Epidermal melanocyte (primary cell): Measurements from ENCODE around the gene MROH2A.
"Not testable (repeated sequence)": the region's sequence is repeated elsewhere in the genome, so short reads cannot be mapped to it uniquely, and the experiment has no call there.

Source experiments
- DNase-seq: peaks from one replicate; pipeline ENCODE4 v3.0.0; 2011; ENCODE audit warnings: low spot score; ENCODE audit not compliant: insufficient read length

The MROH2A gene, protein sequence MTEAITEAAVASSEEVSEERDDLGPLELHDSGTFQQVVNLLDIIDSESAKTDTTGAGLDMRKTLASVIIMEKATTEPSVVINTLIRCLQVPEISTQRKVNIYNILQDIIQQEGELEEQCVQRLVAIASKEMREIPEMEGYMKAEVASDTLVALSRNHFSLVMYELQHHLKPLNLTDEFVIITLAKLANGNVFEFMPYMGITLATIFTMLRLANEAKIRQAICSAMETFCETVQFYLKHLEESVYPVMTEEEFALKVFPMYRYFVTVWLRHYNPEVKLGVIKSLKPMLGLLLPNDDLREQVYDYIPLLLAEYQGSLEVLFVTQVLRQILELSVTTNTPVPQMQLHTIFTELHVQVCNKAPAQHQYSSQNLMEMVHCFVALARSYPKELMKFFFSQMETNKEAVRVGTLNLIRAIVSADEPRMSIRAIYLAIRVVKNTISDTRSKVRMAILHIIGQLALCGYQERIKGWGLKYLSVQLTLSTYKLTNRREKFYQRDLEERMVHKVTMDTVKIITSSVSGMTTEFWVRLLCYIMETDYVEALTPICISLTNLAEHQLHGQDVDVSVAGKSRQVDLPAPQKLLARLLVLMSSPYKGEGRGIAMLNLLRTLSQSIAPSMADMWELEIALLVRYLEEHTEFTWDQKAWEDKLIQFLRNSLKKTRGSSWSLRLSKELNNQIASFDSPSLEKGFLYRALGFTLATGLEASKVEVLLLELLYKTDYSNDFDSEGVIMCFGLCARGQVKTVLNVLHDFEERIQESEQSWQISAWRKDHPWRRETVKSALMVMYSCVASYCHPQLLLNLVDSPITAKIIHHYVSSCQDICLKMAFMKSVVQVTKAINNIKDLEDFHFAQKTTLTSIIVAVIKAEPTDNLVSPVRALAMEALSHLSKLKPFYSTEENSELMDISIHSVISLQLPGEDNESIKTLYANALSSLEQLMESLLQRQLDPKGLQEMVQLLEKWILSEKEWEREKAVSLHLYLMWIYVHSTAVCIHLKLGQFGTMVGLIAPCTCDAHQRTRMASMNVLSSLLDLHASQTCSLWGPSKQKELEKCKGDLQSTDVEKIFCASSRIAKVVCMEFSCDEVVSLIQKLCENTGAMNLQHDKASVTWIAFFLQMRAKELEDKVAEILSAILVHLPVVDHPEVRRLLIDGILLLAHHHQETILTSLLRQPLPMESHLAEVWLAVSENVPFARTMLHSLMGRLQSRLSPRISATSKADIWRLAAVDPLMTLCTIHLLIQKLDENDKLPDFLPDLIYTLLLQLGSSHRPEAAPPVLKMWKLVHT (N-terminal part only)

DNA sequence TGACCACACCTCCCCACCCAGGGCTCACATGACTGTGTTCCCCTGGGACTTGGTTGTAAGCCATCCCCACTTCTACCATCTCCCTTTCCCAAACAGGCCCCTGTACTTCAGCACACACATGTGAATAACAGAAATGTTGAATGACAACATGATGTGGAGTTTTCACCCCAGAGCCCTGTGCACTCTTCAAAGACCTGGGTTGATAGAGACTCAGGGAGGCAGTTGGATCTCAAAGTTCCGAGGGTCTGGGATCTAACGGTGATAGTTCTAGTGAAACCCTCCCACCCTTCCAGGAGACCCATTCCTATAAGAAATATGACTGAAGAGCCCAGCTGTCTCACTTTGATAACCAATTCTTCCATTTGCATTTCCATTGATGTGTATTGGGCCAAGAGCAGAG, at the start of gene MROH2A:
MROH2A (plus strand) TSS at position 301 of the 400 bp plus-strand sequence. CDS start 1,029 bp downstream, outside the sequence.
- DNase-seq = no peak

DNA sequence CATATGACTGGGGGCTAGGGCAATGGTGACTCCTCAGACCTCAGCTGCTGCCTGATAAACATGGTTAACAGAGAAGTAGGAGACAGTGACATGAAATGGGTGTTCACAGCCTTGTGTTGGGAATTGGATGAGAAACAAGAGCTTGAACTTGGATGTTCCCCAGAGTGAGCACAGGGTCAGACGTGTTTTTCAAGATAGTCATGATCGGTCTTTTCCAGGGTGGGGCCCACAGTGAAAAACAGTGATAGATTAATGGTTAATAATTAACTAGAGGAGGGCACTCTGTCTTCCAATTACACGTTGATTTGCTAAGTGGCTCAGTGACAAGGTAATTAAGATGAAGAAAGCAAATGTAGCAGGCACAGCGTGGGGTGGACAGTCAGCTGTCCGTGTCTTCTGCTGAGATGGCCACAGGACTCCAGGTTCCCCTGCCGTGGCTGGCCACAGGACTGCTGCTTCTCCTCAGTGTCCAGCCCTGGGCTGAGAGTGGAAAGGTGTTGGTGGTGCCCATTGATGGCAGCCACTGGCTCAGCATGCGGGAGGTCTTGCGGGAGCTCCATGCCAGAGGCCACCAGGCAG, 49.3 kb upstream of the MROH2A start, which contains the start of gene UGT1A3:
UGT1A3 (plus strand) TSS at position 320 of the 579 bp plus-strand sequence; CDS start at position 405, 85 bp downstream.
- DNase-seq = no peak

DNA sequence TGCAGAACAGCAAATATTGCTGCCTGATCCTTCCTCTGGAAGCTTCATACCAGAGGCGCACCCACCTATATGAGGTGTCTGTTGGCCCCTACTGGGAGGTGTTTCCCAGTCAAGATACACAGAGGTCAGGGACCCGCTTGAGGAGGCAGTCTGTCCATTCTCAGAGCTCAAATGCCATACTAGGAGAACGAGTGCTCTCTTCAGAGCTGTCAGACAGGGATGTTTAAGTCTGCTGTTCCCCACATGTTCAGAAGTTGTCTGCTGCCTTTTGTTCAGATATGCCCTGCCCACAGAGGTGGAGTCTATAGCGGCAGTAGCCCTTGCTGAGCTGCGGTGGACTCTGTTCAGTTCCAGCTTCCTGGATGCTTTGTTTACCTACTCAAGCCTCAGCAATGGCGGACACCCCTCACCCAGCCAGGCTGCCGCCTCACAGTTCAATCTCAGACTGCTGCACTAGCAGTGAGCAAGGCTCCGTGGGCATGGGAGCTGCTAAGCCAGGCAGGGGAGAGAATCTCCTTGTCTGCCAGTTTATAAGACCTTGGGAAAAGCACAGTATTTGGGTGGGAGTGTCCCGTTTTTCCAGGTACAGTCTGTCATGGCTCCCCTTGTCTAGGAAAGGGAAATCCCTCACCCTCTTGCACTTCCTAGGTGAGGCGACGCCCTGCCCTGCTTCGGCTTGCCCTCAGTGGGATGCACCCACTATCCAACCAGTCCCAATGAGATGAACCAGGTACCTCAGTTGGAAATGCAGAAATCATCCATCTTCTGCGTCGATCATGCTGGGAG, 41.1 kb upstream of the MROH2A start:
- not testable (repeated sequence) for DNase-seq

DNA sequence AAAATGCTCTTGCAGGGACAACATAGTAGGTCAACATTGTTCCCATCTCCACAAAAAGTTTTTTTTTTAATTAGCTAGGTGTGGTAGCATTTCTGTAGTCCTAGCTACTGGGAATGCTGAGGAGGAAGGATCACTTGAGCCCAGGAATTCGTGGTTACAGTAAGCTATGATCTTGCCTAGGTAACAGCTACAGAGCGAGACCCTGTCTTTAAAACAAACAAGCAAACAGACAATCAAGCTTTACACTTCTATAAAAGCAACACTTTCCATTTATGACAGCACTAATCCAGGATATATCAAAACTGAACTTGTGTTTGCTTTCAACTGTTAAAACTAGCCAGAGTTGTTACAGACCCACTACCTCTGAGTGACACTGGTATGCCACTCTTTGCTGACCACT, 37.3 kb upstream of the MROH2A start:
- no peak for DNase-seq

DNA sequence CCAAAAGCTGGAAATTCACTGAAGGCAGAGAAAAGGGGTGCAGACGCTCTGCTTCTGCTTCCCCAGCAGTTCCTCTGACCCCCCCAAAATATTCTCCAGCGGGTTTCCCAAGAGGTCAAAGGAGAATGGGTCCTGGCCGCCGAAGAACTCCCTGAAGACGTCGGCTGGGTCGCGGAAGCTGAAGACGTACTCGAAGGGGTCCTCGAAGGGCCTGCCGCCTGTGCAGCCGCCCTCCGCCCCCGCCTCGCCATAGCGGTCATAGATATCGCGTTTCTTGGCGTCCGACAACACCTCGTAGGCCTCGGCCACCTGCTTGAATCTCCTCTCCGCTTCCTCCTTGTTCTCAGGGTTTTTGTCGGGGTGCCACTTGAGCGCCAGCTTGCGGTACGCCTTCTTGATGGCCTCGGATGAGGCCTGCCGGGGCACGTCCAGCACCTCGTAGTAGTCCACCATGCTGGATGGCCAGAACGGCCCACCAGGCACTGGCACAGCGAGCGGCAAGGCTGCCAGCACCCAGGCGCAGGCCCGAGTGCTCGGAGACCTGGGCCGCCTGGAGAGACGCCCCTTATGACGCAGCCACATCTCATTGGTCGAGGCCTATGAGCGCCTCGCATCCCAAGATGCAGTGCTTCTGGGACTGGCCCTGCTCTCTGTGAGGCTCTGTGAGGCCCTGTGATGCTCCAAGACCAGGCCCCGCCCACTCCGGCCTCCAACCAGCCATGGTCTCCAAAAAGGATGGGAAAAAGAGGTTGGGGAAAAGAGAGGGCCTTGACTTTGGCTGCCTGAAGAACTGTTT, 34.5 kb upstream of the MROH2A start:
- no peak for DNase-seq

DNA sequence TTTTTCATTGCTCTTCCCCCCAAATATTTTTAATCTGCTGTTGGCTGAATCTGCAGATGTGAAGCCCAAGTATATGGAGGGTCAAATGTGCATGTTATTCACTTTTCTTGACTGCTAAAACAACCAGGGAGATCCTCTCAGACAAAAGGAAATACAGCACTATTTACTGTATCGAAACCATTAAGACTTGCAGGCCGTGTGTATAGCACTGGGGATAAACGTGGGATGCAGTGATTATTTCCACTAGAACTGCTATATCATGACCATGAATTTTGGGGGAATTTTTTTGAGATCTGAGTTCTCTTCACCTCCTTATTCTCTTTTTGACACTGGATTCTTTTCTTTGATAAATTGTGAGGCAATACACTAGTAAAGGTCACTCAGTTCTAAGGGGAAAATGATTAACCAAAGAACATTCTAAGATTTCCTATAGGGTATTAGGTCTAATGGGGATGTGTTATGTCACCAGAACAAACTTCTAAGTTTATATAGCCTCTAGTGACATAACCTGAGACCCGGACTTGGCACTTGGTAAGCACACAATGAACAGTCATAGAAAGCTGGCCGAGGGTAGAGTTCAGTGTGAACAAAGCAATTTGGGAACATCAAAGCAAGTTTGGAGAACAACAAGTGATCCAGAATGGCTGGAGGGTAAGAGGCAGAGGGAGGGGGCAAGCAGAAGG, 32.9 kb upstream of the MROH2A start:
- no peak for DNase-seq

DNA sequence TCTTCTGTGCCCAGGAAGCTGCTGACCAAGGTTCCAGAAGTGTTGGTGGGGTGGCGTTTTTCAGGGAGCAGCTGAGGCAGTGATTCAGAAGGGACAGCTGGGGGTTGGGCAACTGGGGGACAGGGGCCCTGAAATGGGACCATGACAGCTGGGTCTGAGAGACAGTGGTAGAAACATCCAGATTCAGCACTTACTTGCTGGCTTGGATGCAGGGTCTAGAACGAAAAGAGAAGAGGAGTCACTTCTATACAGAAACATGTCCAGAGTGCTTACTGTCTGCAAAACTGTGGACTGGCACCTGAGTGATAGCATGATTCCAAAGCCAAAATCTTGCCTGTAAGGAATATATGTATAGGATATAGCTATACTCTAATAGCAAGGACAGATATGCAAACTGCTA, 32.3 kb upstream of the MROH2A start:
- DNase-seq = not testable (repeated sequence)

DNA sequence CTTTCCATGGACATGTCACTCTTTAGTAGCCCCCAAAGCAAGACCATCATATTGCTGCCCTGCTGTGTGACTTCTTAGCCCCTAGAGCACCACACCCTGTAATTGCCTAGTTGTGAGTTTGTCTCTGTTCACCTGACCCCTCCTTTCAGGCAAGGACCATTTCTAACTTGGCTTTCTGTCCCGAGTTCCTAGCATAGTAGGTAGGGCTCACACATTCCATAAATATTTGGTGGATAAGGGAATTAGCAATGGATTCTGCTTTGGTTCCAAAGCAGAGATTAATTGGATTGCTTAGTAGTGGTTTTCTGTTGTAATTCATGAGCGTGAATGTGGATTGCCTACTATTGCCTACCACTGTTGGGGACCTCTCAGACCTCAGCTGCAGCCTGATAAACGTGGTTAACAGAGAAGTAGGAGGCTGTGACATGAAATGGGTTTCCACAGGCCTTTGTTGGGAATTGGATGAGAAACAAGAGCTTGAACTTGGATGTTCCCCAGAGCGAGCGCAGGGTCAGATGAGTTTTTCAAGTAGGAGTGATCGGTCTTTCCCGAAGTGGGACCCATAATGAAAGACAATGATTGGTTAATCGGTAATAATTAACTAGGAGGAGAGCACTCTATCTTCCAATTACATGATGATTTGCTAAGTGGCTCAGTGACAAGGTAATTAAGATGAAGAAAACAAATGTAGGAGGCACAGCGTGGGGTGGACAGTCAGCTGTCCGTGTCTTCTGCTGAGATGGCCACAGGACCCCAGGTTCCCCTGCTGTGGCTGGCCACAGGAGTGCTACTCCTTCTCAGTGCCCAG, 31.5 kb upstream of the MROH2A start:
- DNase-seq = no peak

DNA sequence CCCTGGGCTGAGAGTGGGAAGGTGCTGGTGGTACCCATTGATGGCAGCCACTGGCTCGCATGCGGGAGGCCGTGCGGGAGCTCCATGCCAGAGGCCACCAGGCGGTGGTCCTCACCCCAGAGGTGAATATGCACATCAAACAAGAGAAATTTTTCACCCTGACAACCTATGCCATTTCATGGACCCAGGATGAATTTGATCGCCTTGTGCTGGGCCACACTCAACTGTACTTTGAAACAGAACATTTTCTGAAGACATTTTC, 30.9 kb upstream of the MROH2A start:
- DNase-seq = no peak

DNA sequence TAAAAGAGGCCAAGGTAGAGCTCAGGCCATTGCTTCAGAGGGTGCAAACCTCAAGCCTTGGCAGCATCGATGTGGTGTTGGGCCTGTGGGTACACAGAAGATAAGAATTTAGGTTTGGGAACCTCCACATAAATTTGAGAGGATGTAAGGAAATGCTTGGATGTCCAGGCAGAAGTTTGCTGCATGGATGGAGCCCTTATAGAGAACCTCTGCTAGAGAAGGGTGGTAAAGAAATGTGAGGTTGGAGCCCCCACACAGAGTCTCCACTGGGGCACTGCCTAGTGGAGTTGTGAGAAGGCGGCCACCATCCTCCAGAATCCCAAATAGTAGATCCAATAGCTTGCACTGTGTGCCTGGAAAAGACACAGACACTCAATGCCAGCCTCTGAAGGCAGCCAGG, 27.4 kb upstream of the MROH2A start:
- DNase-seq = not testable (repeated sequence)

DNA sequence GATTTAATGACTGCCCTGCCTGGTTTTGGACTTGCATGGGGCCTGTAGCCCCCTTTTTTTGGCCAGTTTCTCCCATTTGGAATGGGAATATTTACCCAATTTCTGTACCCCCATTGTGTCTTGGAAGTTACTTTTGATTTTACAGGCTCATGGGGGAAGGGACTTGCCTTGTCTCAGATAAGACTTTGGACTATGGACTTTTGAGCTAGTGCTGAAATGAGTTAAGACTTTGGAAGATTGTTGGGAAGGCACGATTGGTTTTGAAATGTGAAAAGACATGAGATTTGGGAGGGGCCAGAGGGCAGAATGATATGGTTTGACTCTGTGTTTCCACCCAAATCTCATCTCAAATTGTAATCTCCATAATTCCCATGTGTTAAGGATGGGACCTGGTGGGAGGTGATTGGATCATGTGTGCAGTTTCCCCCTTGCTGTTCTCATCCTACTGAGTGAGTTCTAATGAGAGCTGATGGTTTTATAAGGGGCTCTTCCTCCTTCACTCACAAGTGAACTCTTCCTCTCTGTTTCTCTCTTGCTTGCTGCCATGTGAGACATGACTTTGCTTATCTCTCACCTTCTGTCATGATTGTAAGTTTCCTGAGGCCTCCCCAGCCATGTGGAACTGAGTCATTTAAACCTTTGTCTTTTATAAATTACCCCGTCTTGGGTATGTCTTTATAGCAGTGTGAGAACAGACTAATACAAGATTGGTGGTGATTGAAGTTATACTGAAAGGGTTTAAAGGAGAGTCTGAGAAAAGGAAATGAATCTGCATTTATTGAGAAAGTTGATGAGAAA, 26.7 kb upstream of the MROH2A start:
- not testable (repeated sequence) for DNase-seq

DNA sequence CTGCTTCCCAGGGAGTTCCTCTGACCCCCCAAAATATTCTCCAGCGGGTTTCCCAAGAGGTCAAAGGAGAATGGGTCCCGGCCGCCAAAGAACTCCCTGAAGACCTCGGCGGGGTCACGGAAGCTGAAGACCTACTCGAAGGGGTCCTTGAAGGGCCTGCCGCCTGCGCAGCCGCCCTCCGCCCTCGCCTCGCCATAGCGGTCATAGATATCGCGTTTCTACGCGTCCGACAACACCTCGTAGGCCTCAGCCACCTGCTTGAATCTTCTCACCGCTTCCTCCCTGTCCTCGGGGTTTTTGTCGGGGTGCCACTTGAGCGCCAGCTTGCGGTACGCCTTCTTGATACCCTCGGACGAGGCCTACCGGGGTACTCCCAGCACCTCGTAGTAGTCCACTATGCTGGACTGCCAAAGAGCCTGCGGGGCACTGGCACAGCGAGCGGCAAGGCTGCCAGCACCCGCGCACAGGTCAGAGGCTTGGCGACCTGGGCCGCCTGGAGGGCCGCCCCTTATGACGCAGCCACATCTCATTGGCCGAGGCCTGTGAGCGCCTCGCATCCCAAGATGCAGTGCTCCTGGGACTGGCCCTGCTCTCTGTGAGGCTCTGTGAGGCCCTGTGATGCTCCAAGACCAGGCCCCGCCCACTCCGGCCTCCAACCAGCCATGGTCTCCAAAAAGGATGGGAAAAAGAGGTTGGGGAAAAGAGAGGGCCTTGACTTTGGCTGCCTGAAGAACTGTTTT, 23.1 kb upstream of the MROH2A start:
- DNase-seq = no peak

DNA sequence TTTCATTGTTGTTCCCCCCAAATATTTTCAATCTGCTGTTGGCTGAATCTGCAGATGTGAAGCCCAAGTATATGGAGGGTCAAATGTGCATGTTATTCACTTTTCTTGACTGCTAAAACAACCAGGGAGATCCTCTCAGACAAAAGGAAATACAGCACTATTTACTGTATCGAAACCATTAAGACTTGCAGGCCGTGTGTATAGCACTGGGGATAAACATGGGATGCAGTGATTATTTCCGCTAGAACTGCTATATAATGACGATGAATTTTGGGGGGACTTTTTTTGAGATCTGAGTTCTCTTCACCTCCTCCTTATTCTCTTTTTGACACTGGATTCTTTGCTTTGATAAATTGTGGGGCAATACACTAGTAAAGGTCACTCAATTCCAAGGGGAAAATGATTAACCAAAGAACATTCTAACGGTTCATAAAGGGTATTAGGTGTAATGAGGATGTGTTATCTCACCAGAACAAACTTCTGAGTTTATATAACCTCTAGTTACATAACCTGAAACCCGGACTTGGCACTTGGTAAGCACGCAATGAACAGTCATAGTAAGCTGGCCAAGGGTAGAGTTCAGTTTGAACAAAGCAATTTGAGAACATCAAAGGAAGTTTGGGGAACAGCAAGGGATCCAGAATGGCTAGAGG, 21.6 kb upstream of the MROH2A start:
- no peak for DNase-seq

DNA sequence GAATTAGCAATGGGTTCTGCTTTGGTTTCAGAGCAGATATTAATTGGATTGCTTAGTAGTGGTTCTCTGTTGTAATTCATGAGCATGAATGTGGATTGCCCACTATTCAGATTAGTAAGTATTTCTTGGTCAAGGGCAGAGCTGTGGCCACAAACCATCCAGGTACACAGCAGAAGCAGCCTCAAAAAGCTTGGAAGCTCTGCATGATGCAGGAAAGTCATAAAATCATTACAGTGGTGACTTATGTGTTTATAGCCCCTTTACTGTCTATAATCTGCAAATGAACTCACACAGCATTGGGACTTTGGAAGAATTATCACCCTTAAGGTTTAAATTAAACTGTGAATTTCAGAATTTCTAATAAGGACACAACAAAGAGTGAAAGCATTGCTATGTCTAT, 20.0 kb upstream of the MROH2A start:
- no peak for DNase-seq

DNA sequence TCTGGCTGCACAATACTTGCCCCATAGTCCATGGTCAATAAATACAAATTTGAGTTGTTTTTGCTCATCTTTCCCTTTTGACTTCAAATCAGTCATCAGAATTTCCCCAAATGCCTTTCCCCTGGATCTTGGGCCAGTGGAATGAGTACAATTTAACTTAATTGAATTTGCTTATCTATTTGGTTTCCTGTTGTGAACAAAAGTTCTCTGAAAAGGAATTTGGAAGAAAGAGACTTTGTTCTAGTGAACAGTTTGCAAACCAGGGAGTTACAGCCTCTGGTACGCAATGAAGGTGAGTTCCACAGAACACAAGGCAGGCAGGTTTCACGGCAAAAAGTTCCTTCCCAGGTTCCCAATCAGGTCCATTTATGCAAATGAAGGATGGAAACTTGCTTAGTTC, 19.3 kb upstream of the MROH2A start:
- DNase-seq = no peak

DNA sequence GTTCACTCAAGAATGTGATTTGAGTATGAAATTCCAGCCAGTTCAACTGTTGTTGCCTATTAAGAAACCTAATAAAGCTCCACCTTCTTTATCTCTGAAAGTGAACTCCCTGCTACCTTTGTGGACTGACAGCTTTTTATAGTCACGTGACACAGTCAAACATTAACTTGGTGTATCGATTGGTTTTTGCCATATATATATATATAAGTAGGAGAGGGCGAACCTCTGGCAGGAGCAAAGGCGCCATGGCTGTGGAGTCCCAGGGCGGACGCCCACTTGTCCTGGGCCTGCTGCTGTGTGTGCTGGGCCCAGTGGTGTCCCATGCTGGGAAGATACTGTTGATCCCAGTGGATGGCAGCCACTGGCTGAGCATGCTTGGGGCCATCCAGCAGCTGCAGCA, 18.1 kb upstream of the MROH2A start, which contains the start of gene UGT1A1:
UGT1A1 (plus strand) TSS at position 228 of the 400 bp plus-strand sequence; CDS start at position 246, 18 bp downstream.
- no peak for DNase-seq
